NCI-H526 treated with DMSO at 0.1 percent for 48 hours (cell line): ENCODE results near the gene C14orf93.
A peak's percentile ranks its signal among the peaks of the same experiment; 100 is the strongest.
"Not testable (repeated sequence)": the region's sequence is repeated elsewhere in the genome, so short reads cannot be mapped to it uniquely, and the experiment has no call there.

Experiments used
- DNase-seq: peaks from one replicate; lab custom pipeline; 2025; lab: John Stamatoyannopoulos, UW

Gene C14orf93

GRCh38 chr14:23021434-23021833, 11.5 kb upstream of the C14orf93 start:
- no peak for DNase-seq

GRCh38 chr14:23020143-23021128, 10.5 kb upstream of the C14orf93 start:
- DNase-seq: no peak

- DNase-seq: no peak
Observed at GRCh38 chr14:23018107-23018506, 8.2 kb upstream of the C14orf93 start.

- no peak for DNase-seq
Observed at GRCh38 chr14:23017091-23017490, 7.1 kb upstream of the C14orf93 start.

- DNase-seq: no peak
Observed at GRCh38 chr14:23015618-23016017, 5.7 kb upstream of the C14orf93 start.

- not testable (repeated sequence) for DNase-seq
Observed at GRCh38 chr14:23013749-23014054, 3.8 kb upstream of the C14orf93 start.

GRCh38 chr14:23013054-23013748, 3.3 kb upstream of the C14orf93 start:
- no peak for DNase-seq

- no peak for DNase-seq
Observed at GRCh38 chr14:23009483-23009938, 432 bp downstream of the C14orf93 start.

GRCh38 chr14:23008831-23009230, 1.1 kb downstream of the C14orf93 start:
- peak; percentile 18 for DNase-seq

- peak; percentile 97 for DNase-seq
Observed at GRCh38 chr14:23006544-23007419, 3.2 kb downstream of the C14orf93 start.

- no peak for DNase-seq
Observed at GRCh38 chr14:23006188-23006534, 3.8 kb downstream of the C14orf93 start.

- no peak for DNase-seq
Observed at GRCh38 chr14:23005451-23006187, 4.3 kb downstream of the C14orf93 start.

- DNase-seq: not testable (repeated sequence)
Observed at GRCh38 chr14:23004274-23004673, 5.7 kb downstream of the C14orf93 start.

GRCh38 chr14:23002592-23002991, 7.4 kb downstream of the C14orf93 start:
- DNase-seq: no peak

GRCh38 chr14:23000860-23001259, 9.1 kb downstream of the C14orf93 start:
- no peak for DNase-seq

- DNase-seq: no peak
Observed at GRCh38 chr14:22998329-22999012, 11.5 kb downstream of the C14orf93 start.

GRCh38 chr14:22997676-22998323, 12.1 kb downstream of the C14orf93 start:
- no peak for DNase-seq

- DNase-seq: no peak
Observed at GRCh38 chr14:22996768-22997654, 12.9 kb downstream of the C14orf93 start.

- no peak for DNase-seq
Observed at GRCh38 chr14:22995889-22996625, 13.9 kb downstream of the C14orf93 start.
